HepG2 (cell line): ENCODE data around the gene AASS. TPM values are rescaled to one million over a fixed set of nuclear protein-coding genes. Genes with fewer than 3 reads are reported as not detected.

Source experiments
- ATAC-seq: fragments of 200-7000 bp; cut with Tn5 transposase; 3 replicates; pipeline ENCODE4 v1.9.1; 2020; ENCODE audit warnings: mild to moderate bottlenecking, moderate library complexity
- BruUV-seq: library from RNA; stranded (reverse); fragments of 400-500 nt; replicated peaks from 2 replicates; lab custom pipeline; 2021; lab: Mats Ljungman, UMichigan
- CTCF ChIA-PET: fragments of 300-600 bp; formaldehyde crosslinking; extraction: SDS; loops from one replicate; lab custom pipeline; 2021; ENCODE audit warnings: low total read pairs, inconsistent platforms, low intra/inter-chr PET ratio; lab: Yijun Ruan, JAX
- POLR2A ChIA-PET: fragments of 350-600 bp; sonication (Branson Sonifier 250); formaldehyde crosslinking; loops from one replicate; lab custom pipeline; 2020; ENCODE audit warnings: antibody characterized with exemption, inconsistent platforms; lab: Yijun Ruan, JAX
- DNase-seq: peaks from one replicate; pipeline ENCODE4 v3.0.0-alpha.2; 2015; ENCODE audit warnings: low spot score
- FAIRE-seq: peaks from 3 replicates; lab custom pipeline; 2011; peaks lifted over from hg19 to GRCh38; lab: Jason Lieb, UNC
- H2AFZ ChIP-seq: one replicate; pipeline ENCODE4 v1.6.1; 2011; ENCODE audit warnings: low read length, inconsistent platforms
- H3K27ac ChIP-seq: fragments of 300-600 bp; 3 replicates; pipeline ENCODE4 v1.8.0; 2011; ENCODE audit warnings: mixed run types, mild to moderate bottlenecking, mixed read lengths, low read length, inconsistent platforms; ENCODE audit not compliant: insufficient read depth; ENCODE audit errors: extremely low read length
- H3K27me3 ChIP-seq, 2 experiments: fragments of 200-600 bp in 1 of 2; 2 replicates in 1 of 2; 3 replicates in 1 of 2; pipeline versions ENCODE4 v1.6.0 to v1.8.0; 2011; ENCODE audit warnings: low read length in 2 of 2, mild to moderate bottlenecking in 2 of 2, moderate library complexity in 2 of 2, inconsistent platforms in 1 of 2; ENCODE audit not compliant: insufficient read depth in 2 of 2, control insufficient read depth in 1 of 2
- H3K36me3 ChIP-seq, 2 experiments: fragments of 200-600 bp in 1 of 2; replicated peaks in 1 of 2; 2 replicates in 1 of 2; 3 replicates in 1 of 2; pipeline versions ENCODE4 v1.5.1 to v1.8.0; 2011; ENCODE audit warnings: low read length in 2 of 2, inconsistent platforms in 1 of 2; ENCODE audit not compliant: insufficient read depth in 2 of 2, control insufficient read depth in 1 of 2
- H3K4me1 ChIP-seq: 2 replicates; pipeline ENCODE4 v1.5.1; 2012; ENCODE audit warnings: low read length, inconsistent platforms; ENCODE audit not compliant: insufficient read depth
- H3K4me2 ChIP-seq: 2 replicates; pipeline ENCODE4 v1.6.0; 2011; ENCODE audit warnings: low read depth, low read length, inconsistent platforms
- H3K4me3 ChIP-seq, 3 experiments: fragments of 200-600 bp in 1 of 3; sonication (generic), shearing (Covaris generic) in 1 of 3; replicated peaks in 1 of 3; 2 replicates each; pipeline ENCODE4 v1.5.1; 2011 to 2016; ENCODE audit warnings: low read length in 3 of 3, inconsistent platforms in 2 of 3, low read depth in 2 of 3, mild to moderate bottlenecking in 2 of 3, control low read depth in 1 of 3, mixed read lengths in 1 of 3; ENCODE audit not compliant: insufficient read depth in 1 of 3
- H3K79me2 ChIP-seq: one replicate; pipeline ENCODE4 v1.6.1; 2011; ENCODE audit warnings: low read length, inconsistent platforms; ENCODE audit not compliant: insufficient read depth
- H3K9ac ChIP-seq: 2 replicates; pipeline ENCODE4 v1.6.0; 2011; ENCODE audit warnings: mild to moderate bottlenecking, low read depth, low read length, inconsistent platforms; ENCODE audit not compliant: insufficient read depth
- H3K9me3 ChIP-seq: 2 replicates; pipeline ENCODE4 v1.5.1; 2012; ENCODE audit warnings: mild to moderate bottlenecking, low read length
- H4K20me1 ChIP-seq: 2 replicates; pipeline ENCODE4 v1.6.0; 2011; ENCODE audit warnings: inconsistent platforms, mild to moderate bottlenecking, low read length, moderate library complexity; ENCODE audit not compliant: insufficient read depth
- RFX5 ChIP-seq: IDR thresholded peaks from 2 replicates; pipeline ENCODE4 v1.6.1; 2011; ENCODE audit warnings: low read depth, low read length, improper control_type of control experiment
- WGBS: methylation state at CpG from one replicate; pipeline ENCODE4 v1.1.6; 2017; ENCODE audit warnings: low lambda C conversion rate; 5-methylcytosine and 5-hydroxymethylcytosine counted together
- in situ Hi-C: cut with HindIII; loops from 2 replicates; pipeline ENCODE4 v1.10.0; 2017; ENCODE audit warnings: low pct_unique_long_range_greater_than_20kb; ENCODE audit not compliant: extremely low pct_ligation_motif_present
- intact Hi-C: fragments of 100-400 bp; cut with micrococcal nuclease; formaldehyde crosslinking; loops from one replicate; pipeline ENCODE4 v1.10.0; 2022; ENCODE audit not compliant: unreplicated experiment
- polyA plus RNA-seq, 8 experiments: library from polyadenylated mRNA; depleted of rRNA in 3 of 8; stranded (reverse) in 7 of 8; unstranded in 1 of 8; fragments of >200 nt; fragmentation: Illumina TruSeq in 4 of 8; extraction: Trizol in 4 of 8; gene quantifications; 2 replicates each; pipeline versions ENCODE4 v1.2.1 to v1.2.3, GENCODE V29; 2011 to 2016; ENCODE audit warnings: low read depth in 4 of 8, missing spikeins in 1 of 8, mixed read lengths in 1 of 8; ENCODE audit not compliant: insufficient read depth in 1 of 8
- total RNA-seq, 5 experiments: library from RNA; depleted of rRNA; stranded (reverse); fragments of >200 nt; fragmentation: Illumina TruSeq; extraction: Trizol; gene quantifications; 2 replicates each; pipeline ENCODE4 v1.2.3, GENCODE V29; 2016; ENCODE audit warnings: low read depth in 1 of 5
- TF ChIP-seq, protein P1 (sequence below): sonication (generic); formaldehyde crosslinking; IDR thresholded peaks from 2 replicates; pipeline ENCODE4 v1.5.0; 2020; ENCODE audit warnings: missing genetic modification reagents, mild to moderate bottlenecking, borderline replicate concordance
- TF ChIP-seq, protein P2 (sequence below): sonication (generic); formaldehyde crosslinking; IDR thresholded peaks from 2 replicates; pipeline ENCODE4 v1.8.0; 2022; ENCODE audit warnings: mild to moderate bottlenecking, missing genetic modification reagents, moderate library complexity

The AASS gene
- total and polyA plus RNA-seq, 2 of the 13 experiments (the other 11 are each of a cell fraction or from before 2014, with no cell fraction given): 11.6 to 43.9 TPM

DNA sequence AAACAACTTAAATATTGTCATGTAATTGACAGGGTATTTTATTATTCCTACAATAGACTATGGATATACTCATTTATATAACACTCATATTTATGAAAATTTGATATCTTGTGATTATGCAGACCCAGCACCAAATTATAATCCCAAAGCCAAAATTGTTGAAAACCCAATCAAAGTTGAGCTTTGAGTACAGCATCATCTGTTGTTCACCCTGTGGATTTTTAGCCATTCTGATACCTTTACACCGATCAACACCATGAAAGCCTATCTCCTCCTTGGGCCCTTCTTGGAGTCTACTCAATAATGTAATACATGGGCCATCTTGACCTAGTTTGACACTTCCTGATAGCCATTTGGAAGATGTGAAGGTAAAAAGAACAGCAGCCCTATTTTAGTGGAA lies 49.5 kb downstream of the AASS start:
- ATAC-seq: no peak
- H4K20me1 ChIP-seq: no peaks in the 10 kb centered on the region
- no peaks in the 10 kb centered on the region for H3K27me3 ChIP-seq
- H3K9ac ChIP-seq: no peak overlapping the region
- POLR2A ChIA-PET: no interaction called here
- FAIRE-seq: no peak
- no peak overlapping the region for H3K4me2 ChIP-seq
- H3K27ac ChIP-seq: no peak overlapping the region
- in situ Hi-C loops: loop anchor here (10.0 kb wide), 1 partner anchor 440 kb away; no protein-coding TSS in a partner anchor
- CTCF ChIA-PET: no interaction called here
- intact Hi-C loops: loop anchor here (10.0 kb wide), 1 partner anchor 120 kb away; no protein-coding TSS in a partner anchor
- H3K9me3 ChIP-seq: no peaks in the 10 kb centered on the region
- H3K4me3 ChIP-seq: no peak overlapping the region
- no peaks in the 10 kb centered on the region for H3K4me1 ChIP-seq
- TF ChIP-seq, protein P1, sequence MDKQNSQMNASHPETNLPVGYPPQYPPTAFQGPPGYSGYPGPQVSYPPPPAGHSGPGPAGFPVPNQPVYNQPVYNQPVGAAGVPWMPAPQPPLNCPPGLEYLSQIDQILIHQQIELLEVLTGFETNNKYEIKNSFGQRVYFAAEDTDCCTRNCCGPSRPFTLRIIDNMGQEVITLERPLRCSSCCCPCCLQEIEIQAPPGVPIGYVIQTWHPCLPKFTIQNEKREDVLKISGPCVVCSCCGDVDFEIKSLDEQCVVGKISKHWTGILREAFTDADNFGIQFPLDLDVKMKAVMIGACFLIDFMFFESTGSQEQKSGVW: no peak
- TF ChIP-seq RFX5: 0 out of 2 replicates have a peak, but pooled peaks have one; percentile 48
- TF ChIP-seq, protein P2, sequence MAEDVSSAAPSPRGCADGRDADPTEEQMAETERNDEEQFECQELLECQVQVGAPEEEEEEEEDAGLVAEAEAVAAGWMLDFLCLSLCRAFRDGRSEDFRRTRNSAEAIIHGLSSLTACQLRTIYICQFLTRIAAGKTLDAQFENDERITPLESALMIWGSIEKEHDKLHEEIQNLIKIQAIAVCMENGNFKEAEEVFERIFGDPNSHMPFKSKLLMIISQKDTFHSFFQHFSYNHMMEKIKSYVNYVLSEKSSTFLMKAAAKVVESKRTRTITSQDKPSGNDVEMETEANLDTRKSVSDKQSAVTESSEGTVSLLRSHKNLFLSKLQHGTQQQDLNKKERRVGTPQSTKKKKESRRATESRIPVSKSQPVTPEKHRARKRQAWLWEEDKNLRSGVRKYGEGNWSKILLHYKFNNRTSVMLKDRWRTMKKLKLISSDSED (CRISPR knock-in tag): no peak
- TF ChIP-seq, all 625 proteins: peak for 1
- Histone ChIP-seq H3K36me3 (no peaks in the 10 kb centered on the region; a peak in 2 of 5 replicates), H3K79me2 (no peaks in the 10 kb centered on the region), H2AFZ (no peak overlapping the region)
- no peak for DNase-seq
- 93% methylated on average over 1 of the region's 1 CpG for WGBS
- no TSS peak for BruUV-seq
